CD4-positive, alpha-beta T cell treated with Interleukin-4 for 1 hour (primary cell): ENCODE data around the gene URI1.

ENCODE experiments used
- DNase-seq, 2 donors: peaks; one replicate each; pipeline ENCODE4 v3.0.0-alpha.2; 2020 to 2022

URI1 gene

DNA sequence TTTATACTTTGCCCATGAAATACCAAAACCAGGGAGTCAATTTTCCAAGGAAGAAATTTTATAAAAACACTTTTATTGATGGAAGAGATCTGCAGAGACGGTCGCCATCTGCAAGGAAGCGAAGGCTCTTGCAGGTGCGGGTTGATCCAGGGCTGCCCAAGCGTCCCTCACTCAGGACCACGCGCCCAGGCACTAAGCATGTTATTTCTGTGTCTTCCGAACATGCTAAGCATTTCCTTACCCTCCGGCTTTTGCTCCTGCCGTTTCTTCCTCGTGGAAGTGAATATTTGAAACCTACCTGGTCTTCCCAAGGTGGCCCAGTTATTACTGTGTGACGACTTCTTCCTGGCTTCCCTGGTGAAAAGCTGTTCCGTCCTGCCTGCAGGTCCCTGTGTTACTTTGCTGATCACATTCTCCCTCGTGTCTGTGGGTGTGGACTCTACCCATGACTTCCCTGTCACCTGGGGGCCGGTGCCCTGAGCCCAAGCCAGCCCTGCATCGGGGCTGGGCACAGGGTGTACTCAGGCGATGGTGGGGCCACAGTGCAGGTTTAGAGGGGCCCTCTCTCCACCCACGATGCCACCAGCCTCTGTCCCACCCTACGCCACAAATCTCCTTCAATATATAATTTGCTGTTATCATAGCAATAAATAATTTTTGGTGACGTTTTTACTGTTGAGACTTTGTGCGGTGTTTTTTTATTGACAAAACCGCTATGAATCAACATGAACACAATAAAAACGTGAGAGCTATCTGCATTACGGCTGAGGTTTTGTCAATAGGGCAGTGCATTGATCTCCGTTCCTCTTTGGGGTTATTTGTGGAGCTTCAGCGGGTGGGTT, 119.4 kb downstream of the URI1 start:
- no peak for DNase-seq

DNA sequence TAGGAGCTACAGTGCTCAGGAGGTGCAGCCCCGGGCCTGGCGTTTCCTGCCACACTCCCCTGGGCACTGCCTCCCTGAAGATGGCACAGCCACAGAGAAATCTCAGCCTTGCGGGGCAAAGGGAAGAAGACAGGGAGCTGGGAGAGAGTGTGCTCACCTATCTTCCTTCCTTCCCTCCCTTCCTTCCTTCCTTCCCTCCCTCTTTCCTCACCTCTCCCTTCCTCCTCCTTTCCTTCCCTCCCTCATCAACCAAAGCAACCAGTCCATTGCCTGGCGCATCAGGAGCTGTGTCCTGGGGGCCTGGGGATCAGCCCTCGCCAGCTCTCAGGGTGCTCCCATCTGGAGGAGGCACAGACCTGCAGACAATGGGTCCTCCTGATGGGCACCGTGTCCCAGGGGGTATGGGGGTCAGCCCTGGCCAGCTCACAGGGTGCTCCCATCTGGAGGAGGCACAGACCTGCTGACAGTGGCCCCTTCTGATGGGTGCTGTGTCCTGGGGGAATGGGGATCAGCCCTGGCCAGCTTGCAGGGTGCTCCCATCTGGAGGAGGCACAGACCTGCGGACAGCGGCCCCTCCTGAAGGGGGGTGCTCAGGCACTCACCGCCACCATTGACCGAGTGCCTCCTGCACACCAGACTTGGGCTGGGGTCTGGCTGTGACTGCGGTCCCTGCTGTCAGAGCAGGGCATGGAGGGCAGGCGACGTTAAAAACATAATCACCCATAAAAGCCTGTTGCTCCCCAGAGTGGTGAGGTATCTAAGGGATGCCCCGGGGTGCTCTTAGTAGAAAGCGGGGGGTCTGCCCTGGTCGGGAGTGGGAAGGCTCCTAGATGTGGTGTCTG, 120.2 kb downstream of the URI1 start:
- DNase-seq: no peak

GRCh38 chr19:30062907-30063649, 121.0 kb downstream of the URI1 start:
- no peak for DNase-seq

GRCh38 chr19:30063650-30064347, 121.8 kb downstream of the URI1 start:
- DNase-seq: no peak

GRCh38 chr19:30064348-30064699, 122.3 kb downstream of the URI1 start:
- no peak for DNase-seq

- DNase-seq: peak in 1 of 2 donors; percentile 4
Observed at GRCh38 chr19:30064771-30065494, 122.9 kb downstream of the URI1 start.

- peak in 1 of 2 donors; percentile 0 for DNase-seq
Observed at GRCh38 chr19:30065680-30066606, 123.9 kb downstream of the URI1 start.
